Urothelium cell line (cell line): ENCODE measurements around the gene S100Z.
"Not testable (repeated sequence)": the region's sequence is repeated elsewhere in the genome, so short reads cannot be mapped to it uniquely, and the experiment has no call there.

Experiments
- DNase-seq: peaks from one replicate; pipeline ENCODE4 v3.0.0; 2011; ENCODE audit warnings: low spot score, mixed read lengths
- FAIRE-seq: peaks from 2 replicates; lab custom pipeline; 2011; peaks lifted over from hg19 to GRCh38; lab: Jason Lieb, UNC

Gene S100Z

GRCh38 chr5:76945238-76945637, 95.4 kb downstream of the S100Z start:
- DNase-seq, FAIRE-seq: not testable (repeated sequence)

GRCh38 chr5:76946090-76946489, 96.3 kb downstream of the S100Z start:
- FAIRE-seq (no peak), DNase-seq (no peak)

- DNase-seq (no peak), FAIRE-seq (no peak)
Measured at GRCh38 chr5:76947082-76947503, 97.3 kb downstream of the S100Z start.

- DNase-seq (no peak), FAIRE-seq (no peak)
Measured at GRCh38 chr5:76952795-76953536, 103.2 kb downstream of the S100Z start, which contains the start of gene CRHBP. Gene CRHBP, plus strand, starts transcription at chr5:76953045. Its CDS starts 90 bp downstream, at chr5:76953135.

GRCh38 chr5:76953551-76954382, 104.0 kb downstream of the S100Z start:
- no peak for DNase-seq
- FAIRE-seq = no peak

GRCh38 chr5:76954383-76954763, 104.6 kb downstream of the S100Z start:
- FAIRE-seq = no peak
- no peak for DNase-seq

GRCh38 chr5:76956033-76956432, 106.2 kb downstream of the S100Z start:
- no peak for FAIRE-seq
- DNase-seq = no peak

- DNase-seq = peak; percentile 63
- no peak for FAIRE-seq
Measured at GRCh38 chr5:76958991-76959767, 109.4 kb downstream of the S100Z start.

- FAIRE-seq (no peak), DNase-seq (peak; percentile 65)
Measured at GRCh38 chr5:76960004-76960625, 110.3 kb downstream of the S100Z start.

- DNase-seq (no peak), FAIRE-seq (no peak)
Measured at GRCh38 chr5:76964060-76964459, 114.2 kb downstream of the S100Z start.
